Measurements from ENCODE around the gene CNKSR3. TPM values are rescaled to one million over a fixed set of nuclear protein-coding genes. Genes with fewer than 3 reads are reported as not detected.

CNKSR3 gene
- total RNA-seq, 4 donors from 2014 or later: 4.5 to 7.8 (median 7.0) TPM

DNA sequence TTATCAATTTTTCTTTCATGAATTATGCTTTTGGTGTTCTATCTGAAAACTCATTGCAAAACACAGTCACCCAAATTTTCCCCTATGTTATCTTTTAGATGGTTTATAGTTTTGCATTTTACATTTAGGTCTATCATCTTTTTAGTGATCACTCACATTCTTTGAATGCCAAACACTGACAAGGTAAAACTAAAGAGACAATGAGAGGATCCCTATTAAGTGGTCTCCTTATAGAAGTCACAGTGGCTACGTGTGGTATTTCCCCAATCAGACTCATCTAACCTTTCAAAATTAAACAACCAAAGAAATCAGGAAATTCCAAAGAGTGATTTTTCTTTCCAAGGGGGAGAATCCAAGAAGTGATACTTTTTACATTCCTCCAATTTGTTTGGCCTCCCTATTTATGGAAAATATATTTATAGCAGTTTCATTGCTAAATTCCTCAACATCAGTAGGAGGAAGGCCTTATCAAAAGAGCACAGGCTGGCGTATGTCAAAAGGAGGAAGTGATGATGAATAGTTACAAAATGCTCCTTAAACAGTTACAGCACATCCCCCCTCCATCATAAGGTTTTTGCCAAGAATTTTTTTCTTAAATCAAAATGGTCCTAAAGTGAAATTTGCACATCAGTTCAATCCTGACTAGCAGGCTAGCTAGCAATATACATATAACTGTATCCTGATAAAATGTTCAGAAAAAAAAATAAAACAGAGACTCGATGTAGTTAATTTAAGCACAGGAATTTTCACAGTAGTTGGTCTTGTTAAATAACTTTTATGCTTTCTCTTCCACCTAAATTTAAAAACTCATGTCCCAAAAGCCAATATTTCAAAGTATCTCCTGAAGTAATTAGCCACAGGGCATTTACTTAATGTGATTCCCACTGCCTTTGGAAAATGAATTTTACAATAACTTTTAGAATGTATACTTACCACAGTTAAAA lies 77.7 kb downstream of the CNKSR3 start:
- no peaks in the 10 kb centered on the region for H3K4me1 ChIP-seq
- H3K9me3 ChIP-seq: no peaks in the 10 kb centered on the region
- peak overlapping the region in 1 of 3 donors; percentile 33 for H3K27ac ChIP-seq
- no peaks in the 10 kb centered on the region for H3K36me3 ChIP-seq
- H3K27me3 ChIP-seq: no peaks in the 10 kb centered on the region
- TF ChIP-seq, protein P1, sequence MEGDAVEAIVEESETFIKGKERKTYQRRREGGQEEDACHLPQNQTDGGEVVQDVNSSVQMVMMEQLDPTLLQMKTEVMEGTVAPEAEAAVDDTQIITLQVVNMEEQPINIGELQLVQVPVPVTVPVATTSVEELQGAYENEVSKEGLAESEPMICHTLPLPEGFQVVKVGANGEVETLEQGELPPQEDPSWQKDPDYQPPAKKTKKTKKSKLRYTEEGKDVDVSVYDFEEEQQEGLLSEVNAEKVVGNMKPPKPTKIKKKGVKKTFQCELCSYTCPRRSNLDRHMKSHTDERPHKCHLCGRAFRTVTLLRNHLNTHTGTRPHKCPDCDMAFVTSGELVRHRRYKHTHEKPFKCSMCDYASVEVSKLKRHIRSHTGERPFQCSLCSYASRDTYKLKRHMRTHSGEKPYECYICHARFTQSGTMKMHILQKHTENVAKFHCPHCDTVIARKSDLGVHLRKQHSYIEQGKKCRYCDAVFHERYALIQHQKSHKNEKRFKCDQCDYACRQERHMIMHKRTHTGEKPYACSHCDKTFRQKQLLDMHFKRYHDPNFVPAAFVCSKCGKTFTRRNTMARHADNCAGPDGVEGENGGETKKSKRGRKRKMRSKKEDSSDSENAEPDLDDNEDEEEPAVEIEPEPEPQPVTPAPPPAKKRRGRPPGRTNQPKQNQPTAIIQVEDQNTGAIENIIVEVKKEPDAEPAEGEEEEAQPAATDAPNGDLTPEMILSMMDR (IDR thresholded peaks at IDR 0.05): no peak
- no peak for TF ChIP-seq POLR2A (IDR thresholded peaks at IDR 0.05)
- intact Hi-C loops (cut with DNase I): no loop called here
- WGBS, 2 donors: 57 to 68% methylated on average over 3 of the region's 3 CpGs
- no peak for DNase-seq
- no peak overlapping the region for H3K4me3 ChIP-seq (replicated peaks in 1 of 3)

DNA sequence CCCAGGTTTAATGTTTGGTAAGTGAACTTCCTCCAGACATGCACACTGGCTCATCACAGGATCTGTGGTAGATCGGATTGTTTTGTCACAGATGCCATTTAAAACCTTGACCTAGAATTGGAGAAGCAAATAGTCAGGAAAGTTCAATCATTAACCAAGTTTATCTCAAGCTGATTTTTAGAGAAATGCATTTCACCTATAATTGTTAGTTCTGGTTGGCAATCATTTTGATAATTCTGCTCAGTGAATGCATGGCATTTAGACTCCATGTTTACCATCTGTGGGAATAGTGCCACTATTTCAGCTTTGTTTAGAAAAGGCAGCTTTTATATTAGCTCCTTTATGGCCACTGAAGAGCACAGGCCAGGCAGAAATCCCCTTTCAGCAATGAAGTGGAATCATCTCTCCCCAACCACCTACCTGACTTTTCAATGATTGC lies 80.0 kb downstream of the CNKSR3 start:
- no peaks in the 10 kb centered on the region for H3K27me3 ChIP-seq
- no peak for DNase-seq
- TF ChIP-seq POLR2A (IDR thresholded peaks at IDR 0.05): no peak
- TF ChIP-seq, protein P1 (IDR thresholded peaks at IDR 0.05): no peak
- no peaks in the 10 kb centered on the region for H3K36me3 ChIP-seq
- no peak overlapping the region for H3K27ac ChIP-seq
- H3K4me1 ChIP-seq: no peaks in the 10 kb centered on the region
- 85 to 95% methylated on average over 1 of the region's 1 CpG for WGBS, 2 donors
- intact Hi-C loops (cut with DNase I): no loop called here
- H3K4me3 ChIP-seq (replicated peaks in 1 of 3): no peak overlapping the region
- H3K9me3 ChIP-seq: no peaks in the 10 kb centered on the region

DNA sequence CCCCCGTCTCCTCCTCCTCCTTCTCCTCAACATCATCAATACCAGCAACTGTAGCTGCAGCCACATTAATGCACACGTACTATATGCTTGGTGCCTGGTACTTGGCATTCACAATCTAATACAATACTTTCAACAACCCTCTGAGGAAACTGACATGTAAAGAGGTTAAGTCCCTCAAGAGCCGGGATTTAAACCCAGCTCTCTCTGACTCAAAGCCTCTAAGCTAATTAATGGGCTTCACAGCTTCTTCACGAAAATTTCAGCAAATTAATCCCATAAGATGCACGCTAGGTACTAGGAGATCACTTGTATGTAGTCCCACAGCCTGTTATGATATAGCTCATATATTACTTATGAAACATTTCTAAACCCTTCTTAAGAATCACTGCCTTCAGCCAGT lies 80.8 kb downstream of the CNKSR3 start:
- H3K27me3 ChIP-seq: no peaks in the 10 kb centered on the region
- 96% methylated on average over 5 of the region's 5 CpGs for WGBS, 2 donors
- intact Hi-C loops (cut with DNase I): no loop called here
- no peak for DNase-seq
- no peaks in the 10 kb centered on the region for H3K36me3 ChIP-seq
- H3K4me3 ChIP-seq (replicated peaks in 1 of 3): no peak overlapping the region
- H3K27ac ChIP-seq: no peak overlapping the region
- no peak for TF ChIP-seq POLR2A (IDR thresholded peaks at IDR 0.05)
- TF ChIP-seq, protein P1 (IDR thresholded peaks at IDR 0.05): no peak
- H3K4me1 ChIP-seq: no peaks in the 10 kb centered on the region
- no peaks in the 10 kb centered on the region for H3K9me3 ChIP-seq

DNA sequence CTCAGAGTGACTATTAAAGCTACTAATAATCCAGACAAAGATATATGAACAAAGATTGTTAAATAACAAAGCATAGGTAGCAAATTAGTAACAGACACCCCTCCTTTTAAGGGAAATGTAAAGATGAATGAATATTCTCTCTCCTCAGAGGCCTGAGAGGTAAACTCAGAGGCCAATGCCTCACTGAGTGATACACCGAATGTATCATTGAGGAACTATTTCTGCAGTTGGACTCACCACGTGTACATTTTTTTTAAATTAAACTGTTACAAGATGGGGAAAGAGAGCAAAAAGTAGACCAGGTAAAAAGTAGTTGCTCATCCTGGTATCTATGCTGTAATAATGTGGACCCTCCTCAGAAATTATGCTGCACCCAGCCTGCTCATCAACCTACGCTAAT lies 81.6 kb downstream of the CNKSR3 start:
- TF ChIP-seq, protein P1 (IDR thresholded peaks at IDR 0.05): no peak
- TF ChIP-seq POLR2A (IDR thresholded peaks at IDR 0.05): no peak
- Histone ChIP-seq H3K9me3 (no peaks in the 10 kb centered on the region), H3K27ac (no peak overlapping the region), H3K27me3 (no peaks in the 10 kb centered on the region), H3K4me3 (replicated peaks in 1 of 3) (no peak overlapping the region), H3K4me1 (no peaks in the 10 kb centered on the region), H3K36me3 (no peaks in the 10 kb centered on the region)
- no peak for DNase-seq
- WGBS, 2 donors: 90 to 93% methylated on average over 3 of the region's 3 CpGs
- intact Hi-C loops (cut with DNase I): no loop called here

DNA sequence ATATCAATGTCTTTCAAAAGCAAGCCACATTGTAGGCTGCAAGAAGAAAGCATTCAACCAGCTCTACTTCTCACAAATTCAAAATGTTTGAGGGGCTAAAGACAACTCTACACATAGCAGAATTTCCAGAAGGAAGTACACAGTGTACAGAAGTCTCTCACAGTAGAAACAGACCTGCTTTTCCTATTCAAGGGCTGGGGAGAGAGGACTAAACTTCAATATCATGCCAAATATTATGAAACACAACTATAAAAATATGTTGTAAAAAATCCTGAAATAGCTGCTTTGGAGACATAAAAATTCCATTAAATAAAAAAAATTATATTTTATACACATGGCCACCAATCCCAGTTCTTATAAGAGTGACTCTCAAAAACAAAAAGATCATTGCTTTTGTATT lies 83.0 kb downstream of the CNKSR3 start:
- Histone ChIP-seq H3K27me3 (no peaks in the 10 kb centered on the region), H3K4me1 (no peaks in the 10 kb centered on the region), H3K36me3 (no peaks in the 10 kb centered on the region), H3K27ac (no peak overlapping the region), H3K4me3 (replicated peaks in 1 of 3) (no peak overlapping the region), H3K9me3 (no peaks in the 10 kb centered on the region)
- TF ChIP-seq POLR2A (IDR thresholded peaks at IDR 0.05): no peak
- TF ChIP-seq, protein P1 (IDR thresholded peaks at IDR 0.05): no peak
- DNase-seq: no peak
- intact Hi-C loops (cut with DNase I): no loop called here

Measured in thyroid gland (tissue), 4 donors.